Small intestine (tissue), 7 donors: Measurements from ENCODE around the gene GALNT7. TPM values are rescaled to one million over a fixed set of nuclear protein-coding genes. Genes with fewer than 3 reads are reported as not detected.

ENCODE experiments used
- DNase-seq, 2 donors: peaks; one replicate each; pipeline versions ENCODE4 v3.0.0 to v3.0.0-alpha.2; 2013
- FAIRE-seq: peaks from 2 replicates; lab custom pipeline; 2012; peaks lifted over from hg19 to GRCh38; lab: Jason Lieb, UNC
- H3K27ac ChIP-seq, 3 donors: one replicate each; pipeline ENCODE4 v1.5.1; 2013; ENCODE audit warnings: low read length in 2 of 3, mild to moderate bottlenecking in 2 of 3, control low read depth in 1 of 3, inconsistent platforms in 1 of 3, low read depth in 1 of 3, moderate library complexity in 1 of 3
- H3K27me3 ChIP-seq, 3 donors: one replicate each; pipeline ENCODE4 v1.6.1; 2013; ENCODE audit warnings: low read length in 3 of 3, inconsistent platforms in 1 of 3; ENCODE audit not compliant: control insufficient read depth in 3 of 3, insufficient read depth in 3 of 3
- H3K36me3 ChIP-seq, 3 donors: one replicate each; pipeline ENCODE4 v1.6.1; 2013; ENCODE audit warnings: low read length in 3 of 3, inconsistent platforms in 1 of 3, low read depth in 1 of 3, mild to moderate bottlenecking in 1 of 3, moderate library complexity in 1 of 3; ENCODE audit not compliant: control insufficient read depth in 3 of 3, insufficient read depth in 2 of 3
- H3K4me1 ChIP-seq, 3 donors: one replicate each; pipeline ENCODE4 v1.6.1; 2013; ENCODE audit warnings: low read length in 2 of 3, inconsistent platforms in 1 of 3, low read depth in 1 of 3, mild to moderate bottlenecking in 1 of 3, moderate library complexity in 1 of 3; ENCODE audit not compliant: control insufficient read depth in 3 of 3, insufficient read depth in 2 of 3
- H3K4me3 ChIP-seq, 3 donors: one replicate each; pipeline ENCODE4 v1.5.1; 2013; ENCODE audit warnings: low read length in 3 of 3, control low read depth in 1 of 3, inconsistent platforms in 1 of 3, low read depth in 1 of 3, mild to moderate bottlenecking in 1 of 3, moderate library complexity in 1 of 3
- H3K9me3 ChIP-seq, 2 donors: one replicate each; pipeline ENCODE4 v1.6.1; 2013; ENCODE audit warnings: low read depth in 1 of 2, low read length in 1 of 2; ENCODE audit not compliant: control insufficient read depth in 2 of 2, insufficient read depth in 1 of 2
- WGBS, 3 donors: extraction: QIAGEN DNeasy Blood & Tissue Kit; methylation state at CpG; one replicate each; pipeline ENCODE4 v1.1.7; 2013; 5-methylcytosine and 5-hydroxymethylcytosine counted together
- polyA plus RNA-seq, 4 donors: library from polyadenylated mRNA; stranded (reverse) in 3 of 4; unstranded in 1 of 4; fragments of 200-250 nt in 3 of 4; fragments of 120-200 nt in 1 of 4; gene quantifications; one replicate each; pipeline versions ENCODE4 v1.2.1 to v1.2.3, GENCODE V29; 2013
- donor health status: healthy with polysubstance abuse.
- donor health status: control.
- donor health status: control.
- donor health status: Bipolar disorder and iron deficiency.
- donor health status: healthy.

GALNT7 gene
- polyA plus RNA-seq, 4 donors: 10.0 to 58.4 (median 19.5) TPM

GRCh38 chr4:173235050-173235449, 66.4 kb downstream of the GALNT7 start:
- DNase-seq: peak in 1 of 2 donors; percentile 16
- 95 to 97% (median 97%) methylated on average over 3 of the region's 3 CpGs for WGBS, 3 donors
- H3K4me1 ChIP-seq: no peaks in the 10 kb centered on the region

DNA sequence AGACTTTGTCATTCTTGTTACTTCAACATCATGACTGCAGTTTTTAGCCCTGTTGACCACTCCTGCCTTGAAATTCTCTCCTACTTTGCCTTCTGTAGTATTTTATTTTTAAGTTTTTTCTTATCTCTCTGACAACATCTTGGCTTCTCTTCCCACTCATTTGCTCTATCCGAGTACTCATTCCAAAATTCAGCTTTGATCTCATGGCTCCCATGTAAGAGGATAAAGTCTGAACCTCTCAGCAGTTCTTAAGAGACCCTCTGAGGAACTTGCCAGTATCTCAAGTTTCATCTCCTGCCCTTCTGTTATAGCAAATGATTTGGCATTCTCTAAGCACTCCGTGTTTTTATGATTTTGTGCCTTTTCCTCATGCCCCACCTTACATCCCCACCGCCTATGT, 67.7 kb downstream of the GALNT7 start:
- no peak for DNase-seq
- no peaks in the 10 kb centered on the region for H3K27me3 ChIP-seq
- WGBS, 3 donors: 74 to 82% (median 78%) methylated on average over 3 of the region's 3 CpGs

More at GRCh38 chr4:173235050-173235449, 66.4 kb downstream of the GALNT7 start:
- Histone ChIP-seq H3K4me3 (no peak overlapping the region), H3K36me3 (peaks cover 0 to 6% (median 2%) of the 10 kb centered on the region in 3 donors), H3K27ac (no peak overlapping the region), H3K27me3 (no peaks in the 10 kb centered on the region), H3K9me3 (no peaks in the 10 kb centered on the region)
- FAIRE-seq: no peak

GRCh38 chr4:173237152-173237551, 68.5 kb downstream of the GALNT7 start:
- H3K4me3 ChIP-seq: no peak overlapping the region
- DNase-seq: no peak
- H3K27me3 ChIP-seq: no peaks in the 10 kb centered on the region
- H3K4me1 ChIP-seq: no peaks in the 10 kb centered on the region
- H3K9me3 ChIP-seq: no peaks in the 10 kb centered on the region
- 51 to 68% (median 57%) methylated on average over 2 of the region's 2 CpGs for WGBS, 3 donors
- peaks cover 0 to 6% (median 2%) of the 10 kb centered on the region in 3 donors for H3K36me3 ChIP-seq
- H3K27ac ChIP-seq: no peak overlapping the region
- no peak for FAIRE-seq

More for the DNA sequence above, 67.7 kb downstream of the GALNT7 start:
- H3K36me3 ChIP-seq: peaks cover 0 to 6% (median 2%) of the 10 kb centered on the region in 3 donors
- no peak overlapping the region for H3K27ac ChIP-seq
- no peak for FAIRE-seq
- no peaks in the 10 kb centered on the region for H3K4me1 ChIP-seq
- no peaks in the 10 kb centered on the region for H3K9me3 ChIP-seq
- H3K4me3 ChIP-seq: no peak overlapping the region

DNA sequence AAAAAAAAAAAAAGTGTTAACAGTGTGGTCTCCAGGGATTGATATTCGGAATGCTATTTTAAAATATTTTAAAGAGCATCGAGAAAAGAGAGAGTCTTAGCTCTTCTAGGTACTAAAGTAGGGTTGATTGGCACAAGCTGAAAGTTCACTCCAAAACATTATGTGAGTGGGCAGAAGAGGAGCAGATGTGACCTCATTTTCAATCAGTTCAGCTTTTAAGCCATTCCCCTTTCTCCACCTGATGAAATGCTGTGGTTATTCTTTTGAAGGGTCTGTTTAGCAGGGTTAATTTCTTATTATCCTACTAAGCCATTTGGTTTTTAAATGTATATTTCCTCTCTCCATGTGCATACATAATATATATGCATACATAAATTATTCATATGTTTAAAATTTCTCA, 69.2 kb downstream of the GALNT7 start:
- no peaks in the 10 kb centered on the region for H3K9me3 ChIP-seq
- 92 to 96% (median 94%) methylated on average over 2 of the region's 2 CpGs for WGBS, 3 donors
- FAIRE-seq (no peak), DNase-seq (no peak)
- peaks cover 0 to 2% (median 0%) of the 10 kb centered on the region in 3 donors for H3K36me3 ChIP-seq
- no peak overlapping the region for H3K4me3 ChIP-seq
- no peak overlapping the region for H3K27ac ChIP-seq
- H3K4me1 ChIP-seq: no peaks in the 10 kb centered on the region
- no peaks in the 10 kb centered on the region for H3K27me3 ChIP-seq

GRCh38 chr4:173240696-173241095, 72.1 kb downstream of the GALNT7 start:
- H3K4me1 ChIP-seq: no peaks in the 10 kb centered on the region
- no peak for FAIRE-seq
- no peak overlapping the region for H3K4me3 ChIP-seq
- H3K36me3 ChIP-seq: peaks cover 0 to 2% (median 0%) of the 10 kb centered on the region in 3 donors
- DNase-seq: no peak
- H3K9me3 ChIP-seq: no peaks in the 10 kb centered on the region
- H3K27me3 ChIP-seq: no peaks in the 10 kb centered on the region
- no peak overlapping the region for H3K27ac ChIP-seq

- Histone ChIP-seq H3K27ac (no peak overlapping the region), H3K36me3 (no peaks in the 10 kb centered on the region), H3K4me3 (no peak overlapping the region), H3K9me3 (no peaks in the 10 kb centered on the region), H3K4me1 (no peaks in the 10 kb centered on the region), H3K27me3 (no peaks in the 10 kb centered on the region)
- 91 to 96% (median 93%) methylated on average over 3 of the region's 3 CpGs for WGBS, 3 donors
- FAIRE-seq (no peak), DNase-seq (no peak)
Observed at GRCh38 chr4:173242466-173243250, 74.0 kb downstream of the GALNT7 start.

- Histone ChIP-seq H3K36me3 (no peaks in the 10 kb centered on the region), H3K27ac (no peak overlapping the region), H3K9me3 (no peaks in the 10 kb centered on the region), H3K27me3 (no peaks in the 10 kb centered on the region), H3K4me1 (no peaks in the 10 kb centered on the region), H3K4me3 (no peak overlapping the region)
- WGBS, 3 donors: 55 to 86% (median 72%) methylated on average over 3 of the region's 3 CpGs
- peak in 1 of 2 donors; percentile 28 for DNase-seq
- FAIRE-seq: no peak
Observed at GRCh38 chr4:173243321-173243720, 74.7 kb downstream of the GALNT7 start.

DNA sequence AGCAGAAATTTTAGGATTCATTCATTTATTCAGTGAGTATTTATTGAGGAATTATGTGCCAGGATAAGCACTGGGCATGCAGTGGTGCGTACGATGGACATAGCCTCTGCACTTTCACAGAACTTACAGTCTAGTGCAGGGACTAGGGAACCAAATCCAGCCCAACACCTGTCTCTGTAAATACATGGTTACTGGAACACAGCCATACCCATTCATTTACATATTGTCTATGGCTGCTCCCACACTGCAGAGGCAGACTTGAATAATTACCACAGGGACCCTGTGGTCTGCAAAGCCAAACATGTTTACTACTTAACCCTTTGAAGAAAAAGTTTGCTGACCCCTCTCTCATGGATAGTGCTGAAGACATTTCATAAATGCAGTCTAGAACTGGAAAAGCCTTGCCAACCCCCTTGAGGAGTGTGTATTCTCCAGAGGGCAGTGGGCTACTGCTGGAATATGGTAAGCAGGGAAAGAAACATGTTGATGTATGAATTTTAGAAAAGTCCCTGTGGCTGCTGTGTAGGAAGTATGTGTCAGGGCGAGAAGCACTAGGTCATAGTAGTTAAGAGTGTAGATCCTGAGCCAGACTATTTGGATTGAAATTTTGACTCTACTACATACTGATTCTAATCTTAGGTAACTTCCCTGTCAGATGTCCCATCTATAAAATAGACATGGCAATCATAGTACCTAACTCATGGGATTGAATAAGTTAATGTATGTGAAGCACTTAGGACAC, 75.5 kb downstream of the GALNT7 start:
- Histone ChIP-seq H3K36me3 (no peaks in the 10 kb centered on the region), H3K27me3 (no peaks in the 10 kb centered on the region), H3K4me1 (no peaks in the 10 kb centered on the region), H3K9me3 (no peaks in the 10 kb centered on the region), H3K4me3 (no peak overlapping the region), H3K27ac (no peak overlapping the region)
- DNase-seq (no peak), FAIRE-seq (no peak)
- 85 to 95% (median 92%) methylated on average over 3 of the region's 3 CpGs for WGBS, 3 donors
